HepG2 (cell line): ENCODE results near the gene SLC44A4. TPM values are rescaled to one million over a fixed set of nuclear protein-coding genes. Genes with fewer than 3 reads are reported as not detected.

Experiments
- DMAP1 ChIP-seq: IDR thresholded peaks from 2 replicates; pipeline ENCODE4 v1.6.1; 2016
- MYNN ChIP-seq: sonication (generic); formaldehyde crosslinking; IDR thresholded peaks from 2 replicates; pipeline ENCODE4 v1.4.0; 2020; ENCODE audit warnings: mild to moderate bottlenecking, low read depth, missing genetic modification reagents
- SKI ChIP-seq: fragments of 450-650 bp; IDR thresholded peaks from one replicate; pipeline ENCODE4 v1.6.1; 2018; ENCODE audit warnings: mild to moderate bottlenecking; ENCODE audit not compliant: partially characterized antibody
- SMC3 ChIP-seq: IDR thresholded peaks from 2 replicates; pipeline ENCODE4 v1.6.1; 2011; ENCODE audit warnings: low read length, improper control_type of control experiment
- SPEN ChIP-seq: sonication (generic); formaldehyde crosslinking; IDR thresholded peaks from 2 replicates; pipeline ENCODE4 v1.5.1; 2020; ENCODE audit warnings: low read depth, mild to moderate bottlenecking, missing genetic modification reagents
- STAG1 ChIP-seq: sonication (generic); formaldehyde crosslinking; IDR thresholded peaks from 2 replicates; pipeline ENCODE4 v1.4.0; 2020; ENCODE audit warnings: missing genetic modification reagents
- YEATS4 ChIP-seq: sonication (generic); formaldehyde crosslinking; IDR thresholded peaks from 2 replicates; pipeline ENCODE4 v1.4.0; 2020; ENCODE audit warnings: missing genetic modification reagents, borderline replicate concordance
- ZMYM4 ChIP-seq: sonication (generic); formaldehyde crosslinking; IDR thresholded peaks from 2 replicates; pipeline ENCODE4 v1.8.1; 2023; ENCODE audit warnings: mild to moderate bottlenecking, missing genetic modification reagents
- ZNF10 ChIP-seq: sonication (generic); formaldehyde crosslinking; IDR thresholded peaks from 2 replicates; pipeline ENCODE4 v1.4.0; 2020; ENCODE audit warnings: mild to moderate bottlenecking, low read depth, missing genetic modification reagents, borderline replicate concordance
- ZNF160 ChIP-seq: sonication (generic); formaldehyde crosslinking; IDR thresholded peaks from 2 replicates; pipeline ENCODE4 v1.8.0; 2022; ENCODE audit warnings: mild to moderate bottlenecking, inconsistent platforms, missing genetic modification reagents
- ZNF563 ChIP-seq: sonication (generic); formaldehyde crosslinking; IDR thresholded peaks from 2 replicates; pipeline ENCODE4 v1.8.0; 2022; ENCODE audit warnings: mild to moderate bottlenecking, moderate library complexity, missing genetic modification reagents
- ZNF572 ChIP-seq: sonication (generic); formaldehyde crosslinking; IDR thresholded peaks from 2 replicates; pipeline ENCODE4 v1.5.1; 2020; ENCODE audit warnings: mild to moderate bottlenecking, missing genetic modification reagents
- polyA plus RNA-seq, 8 experiments: library from polyadenylated mRNA; depleted of rRNA in 3 of 8; stranded (reverse) in 7 of 8; unstranded in 1 of 8; fragments of >200 nt; fragmentation: Illumina TruSeq in 4 of 8; extraction: Trizol in 4 of 8; gene quantifications; 2 replicates each; pipeline versions ENCODE4 v1.2.1 to v1.2.3, GENCODE V29; 2011 to 2016; ENCODE audit warnings: low read depth in 4 of 8, missing spikeins in 1 of 8, mixed read lengths in 1 of 8; ENCODE audit not compliant: insufficient read depth in 1 of 8
- total RNA-seq, 5 experiments: library from RNA; depleted of rRNA; stranded (reverse); fragments of >200 nt; fragmentation: Illumina TruSeq; extraction: Trizol; gene quantifications; 2 replicates each; pipeline ENCODE4 v1.2.3, GENCODE V29; 2016; ENCODE audit warnings: low read depth in 1 of 5
- TF ChIP-seq, protein P1 (sequence below): sonication (generic); formaldehyde crosslinking; conservative IDR thresholded peaks from 2 replicates; pipeline ENCODE4 v1.4.0; 2020; ENCODE audit warnings: missing genetic modification reagents
- TF ChIP-seq, protein P2 (sequence below): sonication (generic); formaldehyde crosslinking; IDR thresholded peaks from 2 replicates; pipeline ENCODE4 v1.8.0; 2023; ENCODE audit warnings: mild to moderate bottlenecking, missing genetic modification reagents
- TF ChIP-seq, protein P3 (sequence below): sonication (generic); formaldehyde crosslinking; IDR thresholded peaks from 2 replicates; pipeline ENCODE4 v1.5.0; 2020; ENCODE audit warnings: missing genetic modification reagents
- TF ChIP-seq, protein P4 (sequence below): IDR thresholded peaks from 2 replicates; pipeline ENCODE4 v1.6.1; 2012; ENCODE audit warnings: inconsistent platforms
- TF ChIP-seq, protein P5 (sequence below): sonication (generic); formaldehyde crosslinking; IDR thresholded peaks from 2 replicates; pipeline ENCODE4 v1.4.0; 2020; ENCODE audit warnings: missing genetic modification reagents
- TF ChIP-seq, protein P6 (sequence below): sonication (generic); formaldehyde crosslinking; IDR thresholded peaks from 2 replicates; pipeline ENCODE4 v1.5.0; 2020; ENCODE audit warnings: mild to moderate bottlenecking, missing genetic modification reagents

The SLC44A4 gene
- total and polyA plus RNA-seq, 2 of the 13 experiments (the other 11 are each of a cell fraction or from before 2014, with no cell fraction given), result 3.5 to 5.9 TPM

DNA sequence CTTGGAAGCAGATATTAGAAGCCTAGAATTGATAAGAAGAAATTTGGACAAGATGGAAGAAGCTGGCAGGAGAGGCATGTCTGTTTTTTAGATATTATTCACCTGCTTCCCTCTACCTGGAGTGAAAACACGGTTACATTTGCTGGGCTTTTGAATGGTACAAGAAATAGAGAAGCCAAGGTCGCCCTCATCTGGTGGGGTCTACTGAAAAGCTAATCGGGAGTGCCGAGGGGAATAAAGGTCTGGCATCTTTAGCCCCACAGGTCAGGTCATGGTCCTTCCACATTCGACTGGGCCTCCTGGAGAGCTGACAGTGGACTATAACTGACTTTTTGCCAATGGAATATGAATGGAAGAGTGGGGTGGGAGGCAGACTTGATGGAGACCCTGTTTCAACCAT, 44.1 kb upstream of the SLC44A4 start (continued):
- TF ChIP-seq, protein P1, sequence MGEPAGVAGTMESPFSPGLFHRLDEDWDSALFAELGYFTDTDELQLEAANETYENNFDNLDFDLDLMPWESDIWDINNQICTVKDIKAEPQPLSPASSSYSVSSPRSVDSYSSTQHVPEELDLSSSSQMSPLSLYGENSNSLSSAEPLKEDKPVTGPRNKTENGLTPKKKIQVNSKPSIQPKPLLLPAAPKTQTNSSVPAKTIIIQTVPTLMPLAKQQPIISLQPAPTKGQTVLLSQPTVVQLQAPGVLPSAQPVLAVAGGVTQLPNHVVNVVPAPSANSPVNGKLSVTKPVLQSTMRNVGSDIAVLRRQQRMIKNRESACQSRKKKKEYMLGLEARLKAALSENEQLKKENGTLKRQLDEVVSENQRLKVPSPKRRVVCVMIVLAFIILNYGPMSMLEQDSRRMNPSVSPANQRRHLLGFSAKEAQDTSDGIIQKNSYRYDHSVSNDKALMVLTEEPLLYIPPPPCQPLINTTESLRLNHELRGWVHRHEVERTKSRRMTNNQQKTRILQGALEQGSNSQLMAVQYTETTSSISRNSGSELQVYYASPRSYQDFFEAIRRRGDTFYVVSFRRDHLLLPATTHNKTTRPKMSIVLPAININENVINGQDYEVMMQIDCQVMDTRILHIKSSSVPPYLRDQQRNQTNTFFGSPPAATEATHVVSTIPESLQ (CRISPR knock-in tag), result 0 out of 2 replicates have a peak, but pooled peaks have one; percentile 56
- TF ChIP-seq, protein P2, sequence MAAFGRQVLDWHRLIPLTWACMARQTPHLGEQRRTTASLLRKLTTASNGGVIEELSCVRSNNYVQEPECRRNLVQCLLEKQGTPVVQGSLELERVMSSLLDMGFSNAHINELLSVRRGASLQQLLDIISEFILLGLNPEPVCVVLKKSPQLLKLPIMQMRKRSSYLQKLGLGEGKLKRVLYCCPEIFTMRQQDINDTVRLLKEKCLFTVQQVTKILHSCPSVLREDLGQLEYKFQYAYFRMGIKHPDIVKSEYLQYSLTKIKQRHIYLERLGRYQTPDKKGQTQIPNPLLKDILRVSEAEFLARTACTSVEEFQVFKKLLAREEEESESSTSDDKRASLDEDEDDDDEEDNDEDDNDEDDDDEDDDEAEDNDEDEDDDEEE (CRISPR knock-in tag), result no peak
- TF ChIP-seq SMC3 (peak; percentile 76), DMAP1 (CRISPR knock-in tag) (no peak), SPEN (CRISPR knock-in tag) (0 out of 2 replicates have a peak, but pooled peaks have one; percentile 40), YEATS4 (CRISPR knock-in tag) (peak; percentile 26; the same call in 1 of the 2 replicates), ZNF572 (CRISPR knock-in tag) (0 out of 2 replicates have a peak, but pooled peaks have one; percentile 47), ZNF160 (CRISPR knock-in tag) (no peak), ZMYM4 (CRISPR knock-in tag) (no peak), ZNF10 (CRISPR knock-in tag) (no peak), ZNF563 (no peak), STAG1 (CRISPR knock-in tag) (peak; percentile 87), SKI (no peak), MYNN (CRISPR knock-in tag) (no peak)
- TF ChIP-seq, protein P3, sequence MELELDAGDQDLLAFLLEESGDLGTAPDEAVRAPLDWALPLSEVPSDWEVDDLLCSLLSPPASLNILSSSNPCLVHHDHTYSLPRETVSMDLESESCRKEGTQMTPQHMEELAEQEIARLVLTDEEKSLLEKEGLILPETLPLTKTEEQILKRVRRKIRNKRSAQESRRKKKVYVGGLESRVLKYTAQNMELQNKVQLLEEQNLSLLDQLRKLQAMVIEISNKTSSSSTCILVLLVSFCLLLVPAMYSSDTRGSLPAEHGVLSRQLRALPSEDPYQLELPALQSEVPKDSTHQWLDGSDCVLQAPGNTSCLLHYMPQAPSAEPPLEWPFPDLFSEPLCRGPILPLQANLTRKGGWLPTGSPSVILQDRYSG (CRISPR knock-in tag), result no peak
- TF ChIP-seq, protein P4, sequence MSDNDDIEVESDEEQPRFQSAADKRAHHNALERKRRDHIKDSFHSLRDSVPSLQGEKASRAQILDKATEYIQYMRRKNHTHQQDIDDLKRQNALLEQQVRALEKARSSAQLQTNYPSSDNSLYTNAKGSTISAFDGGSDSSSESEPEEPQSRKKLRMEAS, result no peak
- TF ChIP-seq, protein P5, sequence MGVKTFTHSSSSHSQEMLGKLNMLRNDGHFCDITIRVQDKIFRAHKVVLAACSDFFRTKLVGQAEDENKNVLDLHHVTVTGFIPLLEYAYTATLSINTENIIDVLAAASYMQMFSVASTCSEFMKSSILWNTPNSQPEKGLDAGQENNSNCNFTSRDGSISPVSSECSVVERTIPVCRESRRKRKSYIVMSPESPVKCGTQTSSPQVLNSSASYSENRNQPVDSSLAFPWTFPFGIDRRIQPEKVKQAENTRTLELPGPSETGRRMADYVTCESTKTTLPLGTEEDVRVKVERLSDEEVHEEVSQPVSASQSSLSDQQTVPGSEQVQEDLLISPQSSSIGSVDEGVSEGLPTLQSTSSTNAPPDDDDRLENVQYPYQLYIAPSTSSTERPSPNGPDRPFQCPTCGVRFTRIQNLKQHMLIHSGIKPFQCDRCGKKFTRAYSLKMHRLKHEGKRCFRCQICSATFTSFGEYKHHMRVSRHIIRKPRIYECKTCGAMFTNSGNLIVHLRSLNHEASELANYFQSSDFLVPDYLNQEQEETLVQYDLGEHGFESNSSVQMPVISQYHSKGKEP (CRISPR knock-in tag), result no peak
- TF ChIP-seq, protein P6, sequence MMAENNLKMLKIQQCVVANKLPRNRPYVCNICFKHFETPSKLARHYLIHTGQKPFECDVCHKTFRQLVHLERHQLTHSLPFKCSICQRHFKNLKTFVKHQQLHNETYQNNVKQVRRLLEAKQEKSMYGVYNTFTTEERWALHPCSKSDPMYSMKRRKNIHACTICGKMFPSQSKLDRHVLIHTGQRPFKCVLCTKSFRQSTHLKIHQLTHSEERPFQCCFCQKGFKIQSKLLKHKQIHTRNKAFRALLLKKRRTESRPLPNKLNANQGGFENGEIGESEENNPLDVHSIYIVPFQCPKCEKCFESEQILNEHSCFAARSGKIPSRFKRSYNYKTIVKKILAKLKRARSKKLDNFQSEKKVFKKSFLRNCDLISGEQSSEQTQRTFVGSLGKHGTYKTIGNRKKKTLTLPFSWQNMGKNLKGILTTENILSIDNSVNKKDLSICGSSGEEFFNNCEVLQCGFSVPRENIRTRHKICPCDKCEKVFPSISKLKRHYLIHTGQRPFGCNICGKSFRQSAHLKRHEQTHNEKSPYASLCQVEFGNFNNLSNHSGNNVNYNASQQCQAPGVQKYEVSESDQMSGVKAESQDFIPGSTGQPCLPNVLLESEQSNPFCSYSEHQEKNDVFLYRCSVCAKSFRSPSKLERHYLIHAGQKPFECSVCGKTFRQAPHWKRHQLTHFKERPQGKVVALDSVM (CRISPR knock-in tag), result peak; percentile 17; the same call in 1 of the 2 replicates
